ENCODE data around the gene DNAJC1. TPM values are rescaled to one million over a fixed set of nuclear protein-coding genes. Genes with fewer than 3 reads are reported as not detected.

Gene DNAJC1
- total and polyA plus RNA-seq, 2 donors (not counting 3 experiments of a cell fraction or from before 2014, with no cell fraction given), result 11.2 to 19.7 TPM

DNA sequence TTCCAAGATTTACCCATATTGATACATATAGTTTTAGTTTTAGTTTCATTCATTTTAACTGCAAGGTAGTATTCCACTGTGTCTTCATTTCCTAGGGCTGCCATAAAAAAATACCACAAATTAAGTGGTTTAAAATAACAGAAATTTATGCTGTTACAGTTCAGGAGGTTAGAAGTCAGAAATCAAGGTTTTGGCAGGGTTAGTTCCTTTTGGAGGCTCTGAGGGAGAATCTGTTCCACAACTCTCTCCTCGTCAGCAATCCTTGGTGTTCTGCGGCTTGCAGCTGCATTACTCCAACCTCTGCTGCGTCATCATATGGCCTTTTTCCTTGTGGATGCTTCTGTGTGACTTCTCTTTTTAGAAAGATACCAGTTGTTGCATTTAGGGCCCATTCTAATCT lies 176.2 kb downstream of the DNAJC1 start:
- no peaks in the 10 kb centered on the region for H3K9me3 ChIP-seq (replicated peaks; ENCODE audit: control insufficient read depth, insufficient read depth, low read length)
- BruUV-seq (replicated peaks), result no TSS peak
- ChIA-PET CTCF (no interaction called here), POLR2A (no interaction called here)
- intact Hi-C loops (cut with micrococcal nuclease) (no loop called here), dilution Hi-C loops (cut with MboI; ENCODE audit: extremely low pct_ligation_motif_present, low sequenced_read_pairs) (no loop called here)
- H3K9me1 ChIP-seq (replicated peaks; ENCODE audit: control insufficient read depth, extremely low read depth, insufficient read depth, low read length), result no peaks in the 10 kb centered on the region
- H3K36me3 ChIP-seq (ENCODE audit: control insufficient read depth in 2 of 2, extremely low read depth in 1 of 2, insufficient read depth in 2 of 2, low read length in 2 of 2), result no peaks in the 10 kb centered on the region
- DNase-seq (ENCODE audit: low read depth, low spot score) (no peak), FAIRE-seq (no peak)
- no peak overlapping the region for H3K4me3 ChIP-seq (replicated peaks in 1 of 3; ENCODE audit: insufficient read depth in 1 of 3, low read depth in 1 of 3, low read length in 3 of 3)
- no peak overlapping the region for H2AFZ ChIP-seq (ENCODE audit: low read depth, low read length)
- H4K20me1 ChIP-seq (replicated peaks; ENCODE audit: control insufficient read depth, extremely low read depth, insufficient read depth, low read length), result no peaks in the 10 kb centered on the region
- no peak overlapping the region for H3K9ac ChIP-seq (replicated peaks; ENCODE audit: extremely low read depth, insufficient read depth, low read length)
- H3K27ac ChIP-seq (ENCODE audit: insufficient read depth, low read depth, low read length), result no peak overlapping the region
- H3K79me2 ChIP-seq (ENCODE audit: control insufficient read depth, insufficient read depth, low read length), result no peaks in the 10 kb centered on the region
- H3K27me3 ChIP-seq (ENCODE audit: control insufficient read depth in 2 of 2, insufficient read depth in 2 of 2, low read length in 2 of 2), result no peaks in the 10 kb centered on the region
- TF ChIP-seq, protein P1, sequence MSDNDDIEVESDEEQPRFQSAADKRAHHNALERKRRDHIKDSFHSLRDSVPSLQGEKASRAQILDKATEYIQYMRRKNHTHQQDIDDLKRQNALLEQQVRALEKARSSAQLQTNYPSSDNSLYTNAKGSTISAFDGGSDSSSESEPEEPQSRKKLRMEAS (IDR thresholded peaks at IDR 0.05; ENCODE audit: insufficient read depth, insufficient read length), result no peak
- no peak for TF ChIP-seq FOS (IDR thresholded peaks at IDR 0.05; ENCODE audit: borderline replicate concordance, insufficient read depth, low read length)
- TF ChIP-seq, protein P2, sequence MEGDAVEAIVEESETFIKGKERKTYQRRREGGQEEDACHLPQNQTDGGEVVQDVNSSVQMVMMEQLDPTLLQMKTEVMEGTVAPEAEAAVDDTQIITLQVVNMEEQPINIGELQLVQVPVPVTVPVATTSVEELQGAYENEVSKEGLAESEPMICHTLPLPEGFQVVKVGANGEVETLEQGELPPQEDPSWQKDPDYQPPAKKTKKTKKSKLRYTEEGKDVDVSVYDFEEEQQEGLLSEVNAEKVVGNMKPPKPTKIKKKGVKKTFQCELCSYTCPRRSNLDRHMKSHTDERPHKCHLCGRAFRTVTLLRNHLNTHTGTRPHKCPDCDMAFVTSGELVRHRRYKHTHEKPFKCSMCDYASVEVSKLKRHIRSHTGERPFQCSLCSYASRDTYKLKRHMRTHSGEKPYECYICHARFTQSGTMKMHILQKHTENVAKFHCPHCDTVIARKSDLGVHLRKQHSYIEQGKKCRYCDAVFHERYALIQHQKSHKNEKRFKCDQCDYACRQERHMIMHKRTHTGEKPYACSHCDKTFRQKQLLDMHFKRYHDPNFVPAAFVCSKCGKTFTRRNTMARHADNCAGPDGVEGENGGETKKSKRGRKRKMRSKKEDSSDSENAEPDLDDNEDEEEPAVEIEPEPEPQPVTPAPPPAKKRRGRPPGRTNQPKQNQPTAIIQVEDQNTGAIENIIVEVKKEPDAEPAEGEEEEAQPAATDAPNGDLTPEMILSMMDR (IDR thresholded peaks at IDR 0.05; ENCODE audit: extremely low read depth in 1 of 2, insufficient read depth in 1 of 2, low read depth in 1 of 2, low read length in 2 of 2), result no peak
- TF ChIP-seq GATA2 (IDR thresholded peaks at IDR 0.05; ENCODE audit: insufficient read depth, insufficient read length, low read depth, low read length), result no peak
- no peak for TF ChIP-seq MYC (IDR thresholded peaks at IDR 0.05; ENCODE audit: low read depth, low read length)
- no peak for TF ChIP-seq POLR2AphosphoS5 (IDR thresholded peaks at IDR 0.05; ENCODE audit: insufficient read depth, low read depth, low read length)
- TF ChIP-seq EZH2 (IDR thresholded peaks at IDR 0.05; ENCODE audit: borderline replicate concordance, low read depth, low read length, severe bottlenecking), result no peak
- no peak for TF ChIP-seq JUN (IDR thresholded peaks at IDR 0.05; ENCODE audit: borderline replicate concordance, insufficient read depth, insufficient read length, low read depth)
- no peak for TF ChIP-seq POLR2A (IDR thresholded peaks at IDR 0.05; ENCODE audit: low read depth, low read length)
- H3K4me2 ChIP-seq (ENCODE audit: insufficient read depth, low read length), result no peak overlapping the region
- H3K4me1 ChIP-seq (ENCODE audit: control insufficient read depth, extremely low read depth, insufficient read depth, low read length), result no peaks in the 10 kb centered on the region

All from endothelial cell of umbilical vein (primary cell).